ENCODE data around the gene RSAD1. TPM values are rescaled to one million over a fixed set of nuclear protein-coding genes. Genes with fewer than 3 reads are reported as not detected.

Gene RSAD1
- total RNA-seq, 3 donors from 2014 or later (not counting 1 experiment from before 2014, with no cell fraction given) = 49.0 to 71.3 (median 56.5) TPM

- WGBS (ENCODE audit: insufficient coverage) = 44% methylated on average over 4 of the region's 5 CpGs
- intact Hi-C loops (cut with micrococcal nuclease) = no loop called here
- DNase-seq = no peak
- no peak for TF ChIP-seq CTCF (IDR thresholded peaks at IDR 0.05)
- H3K27ac ChIP-seq (ENCODE audit: low read length) = no peak overlapping the region
- H3K27me3 Mint-ChIP-seq (ENCODE audit: low read depth in 2 of 2) = peaks cover 16 to 20% of the 10 kb centered on the region in 2 donors
- ATAC-seq = no peak
- peaks cover 8% of the 10 kb centered on the region for H3K27me3 ChIP-seq (ENCODE audit: control insufficient read depth, insufficient read depth, low read length)
- no peaks in the 10 kb centered on the region for H3K4me1 Mint-ChIP-seq
- H3K36me3 ChIP-seq (ENCODE audit: control insufficient read depth, insufficient read depth, low read length) = no peaks in the 10 kb centered on the region
- H3K36me3 Mint-ChIP-seq = no peaks in the 10 kb centered on the region
- no peak overlapping the region for H3K4me3 ChIP-seq (ENCODE audit: low read length)
- no peaks in the 10 kb centered on the region for H3K9me3 ChIP-seq (ENCODE audit: control insufficient read depth, insufficient read depth, low read length)
- no peak overlapping the region for H3K27ac Mint-ChIP-seq
- no peak overlapping the region for H3K4me3 Mint-ChIP-seq
- H3K4me1 ChIP-seq (ENCODE audit: control insufficient read depth, insufficient read depth, low read length) = no peaks in the 10 kb centered on the region
- no peaks in the 10 kb centered on the region for H3K9me3 Mint-ChIP-seq
Measured at GRCh38 chr17:50527155-50527762, 48.6 kb downstream of the RSAD1 start.

- peaks cover 15% of the 10 kb centered on the region for H3K27me3 ChIP-seq (ENCODE audit: control insufficient read depth, insufficient read depth, low read length)
- no peaks in the 10 kb centered on the region for H3K36me3 ChIP-seq (ENCODE audit: control insufficient read depth, insufficient read depth, low read length)
- H3K27ac ChIP-seq (ENCODE audit: low read length) = no peak overlapping the region
- 44% methylated on average over 4 of the region's 4 CpGs for WGBS (ENCODE audit: insufficient coverage)
- ATAC-seq (no peak), DNase-seq (no peak)
- H3K4me3 ChIP-seq (ENCODE audit: low read length) = no peak overlapping the region
- H3K9me3 ChIP-seq (ENCODE audit: control insufficient read depth, insufficient read depth, low read length) = no peaks in the 10 kb centered on the region
- intact Hi-C loops (cut with micrococcal nuclease) = no loop called here
- Mint-ChIP-seq H3K27me3 (ENCODE audit: low read depth in 2 of 2) (peaks cover 16 to 21% of the 10 kb centered on the region in 2 donors), H3K9me3 (no peaks in the 10 kb centered on the region), H3K4me3 (no peak overlapping the region), H3K36me3 (no peaks in the 10 kb centered on the region), H3K27ac (no peak overlapping the region), H3K4me1 (no peaks in the 10 kb centered on the region)
- TF ChIP-seq CTCF (IDR thresholded peaks at IDR 0.05) = no peak
- H3K4me1 ChIP-seq (ENCODE audit: control insufficient read depth, insufficient read depth, low read length) = peaks cover 6% of the 10 kb centered on the region
Measured at GRCh38 chr17:50527949-50528474, 49.4 kb downstream of the RSAD1 start.

GRCh38 chr17:50529849-50530248 is 51.2 kb downstream of the RSAD1 start:
- DNase-seq (no peak), ATAC-seq (no peak)
- Histone ChIP-seq H3K27ac (ENCODE audit: low read length) (no peak overlapping the region), H3K36me3 (ENCODE audit: control insufficient read depth, insufficient read depth, low read length) (no peaks in the 10 kb centered on the region), H3K27me3 (ENCODE audit: control insufficient read depth, insufficient read depth, low read length) (peaks cover 24% of the 10 kb centered on the region), H3K9me3 (ENCODE audit: control insufficient read depth, insufficient read depth, low read length) (no peaks in the 10 kb centered on the region), H3K4me3 (ENCODE audit: low read length) (no peak overlapping the region), H3K4me1 (ENCODE audit: control insufficient read depth, insufficient read depth, low read length) (peaks cover 10% of the 10 kb centered on the region)
- Mint-ChIP-seq H3K27me3 (ENCODE audit: low read depth in 2 of 2) (peaks cover 34 to 35% of the 10 kb centered on the region in 2 donors), H3K4me3 (no peak overlapping the region), H3K36me3 (no peaks in the 10 kb centered on the region), H3K27ac (no peak overlapping the region), H3K4me1 (no peaks in the 10 kb centered on the region), H3K9me3 (no peaks in the 10 kb centered on the region)
- WGBS (ENCODE audit: insufficient coverage) = 91% methylated on average over 7 of the region's 7 CpGs
- no peak for TF ChIP-seq CTCF (IDR thresholded peaks at IDR 0.05)
- intact Hi-C loops (cut with micrococcal nuclease) = no loop called here
